Stimulated activated naive CD4-positive, alpha-beta T cell (primary cell): ENCODE results near the gene NRP2.

Experiments used
- DNase-seq, 6 experiments: peaks; one replicate each; lab custom pipeline; 2025; lab: John Stamatoyannopoulos, UW

The NRP2 gene

DNA sequence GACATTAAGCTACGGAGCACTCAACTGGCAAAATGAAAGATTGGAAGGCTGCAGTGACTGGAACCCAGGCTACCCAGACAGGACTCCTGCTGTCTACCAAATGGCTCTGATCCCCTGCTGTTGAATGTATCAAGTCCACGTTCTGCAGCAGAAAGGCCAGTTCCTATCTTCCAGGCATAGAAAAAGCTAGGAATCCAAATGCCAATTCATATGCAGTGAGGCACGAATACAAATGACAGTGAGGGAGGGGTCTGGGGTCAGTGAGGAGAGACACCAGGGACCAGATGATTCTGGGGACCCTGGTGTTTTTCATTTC lies 5.3 kb downstream of the NRP2 start:
- DNase-seq: no peak

DNA sequence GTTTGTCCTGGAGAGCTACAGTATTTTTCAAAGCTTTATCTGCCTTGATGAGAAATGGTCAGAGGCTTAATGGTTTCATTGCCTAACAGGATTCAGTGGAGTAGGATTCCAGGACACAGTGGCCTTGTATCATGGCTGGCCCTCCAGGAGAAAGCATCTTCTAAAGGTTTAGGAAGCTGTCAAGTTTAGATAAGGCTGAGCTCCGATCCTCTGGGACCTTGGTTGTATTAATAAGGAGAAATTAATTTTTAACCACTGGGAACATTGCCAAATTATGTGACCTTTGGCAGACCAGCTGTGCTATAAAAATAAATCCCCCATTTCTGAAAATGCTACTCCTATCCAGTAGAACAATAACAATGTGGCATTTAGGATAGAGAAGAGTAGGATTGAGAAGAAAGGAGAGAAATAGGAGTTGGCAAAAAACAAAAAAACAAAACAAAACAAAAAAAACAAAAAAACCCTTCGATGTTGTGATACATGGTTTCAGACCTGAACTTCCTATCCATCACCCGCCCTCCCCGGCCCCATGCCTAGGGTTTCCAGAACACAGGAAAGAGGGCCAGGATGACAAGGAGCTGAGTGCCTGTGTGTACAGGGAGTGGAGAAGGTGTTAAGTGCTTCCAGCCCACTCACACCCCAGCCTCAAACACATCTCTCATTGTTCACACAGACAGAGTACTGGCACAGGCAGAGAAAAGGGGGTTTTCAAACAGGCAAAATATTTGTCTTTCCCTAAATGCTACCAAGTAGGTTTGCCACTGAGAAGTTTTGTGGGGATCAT lies 6.3 kb downstream of the NRP2 start:
- no peak for DNase-seq

DNA sequence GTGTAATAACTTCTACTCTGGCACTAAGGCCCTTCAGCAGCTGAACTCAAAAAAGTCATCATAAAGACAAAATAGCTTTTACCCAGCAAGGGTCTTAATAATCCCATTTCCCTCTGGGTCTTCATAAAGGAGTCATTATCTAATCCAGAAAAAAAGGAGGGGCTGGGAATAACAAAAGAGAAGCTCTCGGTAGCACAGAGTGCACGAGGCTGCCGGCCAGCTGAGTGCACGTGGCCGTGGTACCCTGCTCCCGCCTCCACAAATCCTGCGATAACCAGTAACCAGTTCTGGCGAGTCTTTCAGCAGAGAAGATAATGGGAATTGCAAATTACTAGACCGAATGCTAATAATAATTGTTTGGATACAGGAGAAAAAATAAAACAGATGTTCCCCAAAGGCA lies 7.5 kb downstream of the NRP2 start:
- DNase-seq: no peak

DNA sequence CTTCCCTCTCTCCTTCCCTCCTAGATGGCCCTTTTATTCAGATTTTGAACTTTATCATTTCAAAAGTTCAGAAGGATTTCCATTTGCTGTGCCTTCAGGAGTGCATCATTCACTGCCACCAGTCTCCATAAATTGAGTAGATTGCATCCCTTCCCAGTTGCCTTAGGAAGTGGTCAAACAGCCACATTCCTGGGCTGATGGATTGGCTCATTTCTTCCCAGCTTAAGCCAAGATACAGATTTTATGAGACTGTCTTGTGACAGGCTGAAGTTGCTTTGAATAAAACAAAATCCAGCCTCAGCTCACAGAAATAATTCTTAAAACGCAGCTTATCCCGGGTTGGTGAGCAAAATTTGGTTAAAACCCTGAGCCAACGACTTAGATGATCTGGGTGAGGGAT lies 9.8 kb downstream of the NRP2 start:
- no peak for DNase-seq

- no peak for DNase-seq
These were observed 12.0 kb downstream of the NRP2 start for GRCh38 chr2:205694256-205694655.

DNA sequence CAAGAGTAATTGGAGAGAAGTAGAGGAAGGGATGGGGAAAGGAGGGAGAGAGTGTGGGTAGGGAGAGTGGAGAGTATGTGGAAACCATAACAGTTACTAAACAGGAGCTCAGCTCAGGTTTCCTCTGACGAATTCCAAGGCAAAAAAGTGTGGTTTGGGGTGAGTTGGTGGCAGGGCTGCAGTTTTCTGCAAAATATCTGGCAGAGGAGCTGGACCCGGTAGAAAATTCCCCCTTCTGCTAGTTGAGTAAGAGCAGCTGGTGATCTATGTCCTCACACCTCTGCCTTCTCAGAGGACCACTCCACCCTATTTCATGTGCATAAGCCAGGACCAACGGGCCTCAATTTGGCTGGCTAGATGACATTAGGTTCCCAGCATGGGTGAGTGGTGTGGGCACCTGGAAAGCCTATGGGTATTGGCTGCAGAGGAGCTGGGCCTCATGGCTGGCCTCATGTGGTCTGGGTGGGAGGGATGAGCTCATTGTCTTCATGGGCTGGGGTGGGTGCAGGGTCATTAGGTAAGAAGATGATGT lies 13.2 kb downstream of the NRP2 start:
- no peak for DNase-seq

GRCh38 chr2:205696331-205696926 lies 14.1 kb downstream of the NRP2 start:
- no peak for DNase-seq

- DNase-seq: no peak
These were observed 14.7 kb downstream of the NRP2 start for GRCh38 chr2:205696927-205697441.

DNA sequence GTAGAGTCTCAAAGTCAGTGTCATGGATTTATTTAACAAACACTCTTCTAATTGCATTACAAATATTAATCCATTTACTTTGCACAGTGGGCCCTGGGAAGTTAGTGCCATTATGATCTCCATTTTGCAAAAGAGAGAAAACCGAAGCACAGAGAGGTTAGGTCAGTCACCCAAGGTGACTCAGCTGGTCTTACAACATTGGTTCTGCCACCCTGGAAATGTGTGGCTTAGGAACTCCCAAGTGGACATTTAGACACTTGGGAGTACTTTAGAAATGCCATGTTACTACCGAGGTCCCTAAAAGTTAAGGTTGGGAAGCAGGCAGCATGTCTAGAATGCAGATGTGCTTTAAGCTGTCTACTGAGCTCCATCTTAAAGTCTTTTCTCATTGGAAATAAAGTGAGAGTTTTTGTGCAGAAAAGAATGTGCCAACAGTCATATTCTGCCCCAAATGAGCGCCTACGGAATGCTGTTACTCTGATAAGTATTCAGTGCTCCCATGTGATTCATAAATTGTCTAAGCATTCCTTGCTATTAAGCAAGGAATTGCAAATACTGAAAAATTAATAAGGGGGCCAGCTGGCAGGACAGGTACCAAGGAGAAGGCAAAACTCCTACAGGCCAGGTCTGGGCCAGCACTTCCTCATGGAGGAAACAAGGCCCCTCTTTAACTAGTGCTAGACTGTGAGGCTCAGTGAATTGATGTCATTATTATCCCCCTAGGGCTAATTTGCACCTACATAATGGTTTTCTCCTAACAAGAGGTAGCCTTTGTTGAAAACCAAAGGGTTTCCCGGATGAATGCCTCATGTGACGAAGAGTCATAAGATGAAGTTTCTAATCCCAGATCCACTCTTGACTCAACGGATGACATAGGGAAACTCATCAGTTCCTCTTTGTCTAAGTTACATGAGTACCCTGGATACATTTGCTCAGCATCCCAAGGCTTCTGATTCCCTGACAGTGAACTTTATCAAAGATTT lies 16.3 kb downstream of the NRP2 start:
- DNase-seq: no peak

DNA sequence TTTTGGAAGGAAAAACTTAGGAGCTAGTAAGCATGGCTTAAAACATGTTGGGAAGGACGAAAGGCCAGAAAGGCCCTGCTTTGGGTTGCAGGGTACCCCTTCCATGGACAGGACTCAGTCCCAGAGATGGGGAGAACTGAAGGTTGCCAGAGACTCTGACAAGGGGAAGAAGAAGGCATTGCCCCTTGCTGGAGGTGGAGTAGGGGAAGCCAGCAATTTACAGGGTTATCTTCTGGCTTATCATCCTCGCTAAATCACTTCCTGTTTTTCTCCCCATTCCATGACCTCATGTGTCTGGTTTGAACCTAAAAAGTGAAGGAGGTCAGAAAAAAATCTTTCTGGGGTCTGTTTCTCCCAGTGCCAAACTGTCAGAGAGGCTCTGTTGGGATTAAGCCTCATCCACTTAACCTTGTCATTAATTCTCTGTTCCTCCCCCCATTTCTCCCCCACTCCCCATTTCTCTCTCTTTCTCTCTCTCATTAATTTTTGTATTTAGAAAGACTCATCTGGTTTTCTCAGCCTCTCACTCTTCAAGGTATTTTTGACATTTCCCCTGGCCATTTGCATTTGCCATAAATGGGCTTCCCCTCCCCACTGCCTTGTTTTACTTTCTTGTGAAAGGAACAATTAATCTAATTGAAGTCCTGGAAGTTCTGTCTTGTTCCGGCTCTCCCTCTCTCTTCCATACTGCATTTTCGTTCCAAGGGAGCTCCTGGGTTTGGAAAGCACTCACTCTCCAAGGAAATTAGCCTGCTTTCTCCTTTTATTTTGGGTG lies 17.4 kb downstream of the NRP2 start:
- no peak for DNase-seq

DNA sequence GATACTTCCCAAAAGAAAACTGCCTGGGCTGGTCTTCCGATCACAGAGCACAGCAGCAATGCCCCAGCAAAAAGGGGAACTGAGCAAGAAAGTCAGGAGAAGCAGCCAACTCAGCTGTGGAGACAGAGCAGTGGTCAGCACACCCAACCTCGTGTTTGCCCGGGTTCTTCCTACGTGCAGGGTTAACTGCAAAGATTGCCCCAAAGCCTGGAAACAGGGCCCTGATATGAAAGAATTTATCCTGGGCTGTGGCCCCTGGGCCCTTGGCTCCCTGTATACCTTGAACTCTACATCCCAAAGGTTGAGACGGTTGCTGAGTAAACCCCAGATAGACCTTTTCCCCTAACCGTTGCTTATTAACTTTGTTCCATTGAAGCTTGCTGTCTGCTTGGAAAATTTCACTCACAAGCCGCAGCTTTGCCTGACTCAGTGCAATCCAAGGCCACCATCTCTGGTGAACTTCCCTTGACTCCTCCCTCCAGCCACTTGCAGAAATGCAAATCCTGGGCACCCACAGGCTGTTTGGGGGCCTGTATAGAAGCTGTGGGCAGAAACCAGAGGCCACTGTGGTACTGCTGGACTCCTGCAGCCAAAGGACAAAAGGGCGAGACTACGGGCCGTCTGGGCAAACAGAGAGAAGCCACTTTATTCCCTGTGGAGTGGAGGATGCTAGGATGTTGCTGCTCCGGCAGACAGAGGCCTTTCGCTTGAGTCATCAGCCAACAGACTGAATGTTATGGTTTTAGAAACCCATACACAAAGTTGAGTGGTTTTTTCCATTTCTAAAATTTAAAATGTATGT lies 18.2 kb downstream of the NRP2 start:
- DNase-seq: no peak

- no peak for DNase-seq
These were observed 19.2 kb downstream of the NRP2 start for GRCh38 chr2:205701509-205701908.

DNA sequence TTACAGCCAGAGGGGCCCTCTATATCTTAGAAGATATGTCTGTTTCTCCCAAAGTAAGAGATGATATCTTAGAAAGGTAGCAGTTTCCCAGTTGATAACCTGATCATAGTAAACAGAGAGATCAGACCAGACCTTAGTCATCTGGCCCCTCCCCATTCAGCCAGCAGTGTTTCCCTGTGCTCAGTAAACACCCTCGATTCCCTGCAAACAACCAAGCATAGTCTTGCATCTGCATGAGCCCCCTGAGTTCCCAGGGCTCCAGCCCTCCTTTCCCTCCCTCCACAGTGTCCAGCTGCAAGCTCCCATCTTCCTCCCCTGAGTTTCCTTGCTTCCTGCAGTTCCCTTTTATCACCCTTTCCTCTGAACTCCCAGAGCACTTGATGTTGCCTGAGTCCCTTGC lies 20.3 kb downstream of the NRP2 start:
- no peak for DNase-seq

DNA sequence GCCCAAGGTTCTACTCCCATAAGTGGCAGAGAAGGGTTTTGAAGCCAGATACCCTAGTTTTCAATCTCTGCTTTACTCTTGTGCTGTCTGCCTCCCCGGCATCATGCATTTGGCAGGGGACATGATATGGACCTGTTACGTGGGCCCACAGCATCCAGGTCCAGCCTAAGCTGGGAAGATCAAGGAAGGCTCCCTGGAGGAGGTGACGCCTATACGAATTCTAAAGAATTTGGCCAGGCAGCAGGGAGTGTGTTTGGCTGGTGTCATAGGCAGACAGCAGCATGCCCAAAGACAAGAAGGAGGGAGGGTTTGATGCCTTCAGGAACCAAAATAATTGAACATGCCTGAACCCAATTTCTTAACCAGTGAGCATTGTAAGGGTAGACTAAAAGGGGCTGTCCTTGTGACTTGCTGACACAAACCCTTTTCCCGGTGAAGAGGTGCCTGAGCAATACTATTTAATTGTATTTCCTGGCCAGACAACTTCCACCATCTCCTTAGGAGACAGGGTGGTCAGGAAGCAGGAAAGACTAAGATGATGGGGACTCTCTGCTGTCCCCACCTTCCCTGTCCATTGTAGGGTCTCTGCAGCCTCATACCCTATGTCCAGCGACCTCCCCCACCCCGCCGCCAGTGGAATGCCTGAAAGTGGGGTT lies 21.3 kb downstream of the NRP2 start:
- DNase-seq: no peak

DNA sequence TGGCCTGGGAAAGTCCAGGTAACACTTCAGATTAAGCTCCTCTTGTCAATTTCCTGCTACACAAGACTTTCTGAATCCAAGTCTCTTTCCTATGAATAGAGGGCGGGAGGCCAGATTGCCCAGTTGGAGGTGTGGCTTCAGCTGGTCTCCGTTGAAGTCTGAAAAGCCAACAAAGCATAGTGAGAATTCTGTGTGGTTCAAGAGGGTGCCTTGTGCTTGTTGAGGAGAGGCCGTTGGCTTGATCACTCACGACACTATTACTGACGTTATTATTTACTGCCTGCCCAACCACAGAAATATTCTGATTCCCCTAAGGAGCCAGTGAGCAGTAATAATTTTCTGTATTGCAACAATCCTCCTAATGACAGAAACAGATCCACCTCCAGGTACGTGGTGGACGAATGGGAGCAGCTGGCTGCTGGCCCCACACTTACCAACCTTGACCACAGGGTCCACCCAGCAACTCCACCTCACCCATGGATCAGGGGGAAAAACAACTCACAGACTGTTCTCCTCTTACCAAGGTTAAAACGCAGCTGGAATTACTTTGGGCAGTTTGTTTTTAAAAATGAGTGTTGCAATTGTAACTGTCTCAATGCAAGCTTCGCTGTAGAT lies 21.9 kb downstream of the NRP2 start:
- no peak for DNase-seq

DNA sequence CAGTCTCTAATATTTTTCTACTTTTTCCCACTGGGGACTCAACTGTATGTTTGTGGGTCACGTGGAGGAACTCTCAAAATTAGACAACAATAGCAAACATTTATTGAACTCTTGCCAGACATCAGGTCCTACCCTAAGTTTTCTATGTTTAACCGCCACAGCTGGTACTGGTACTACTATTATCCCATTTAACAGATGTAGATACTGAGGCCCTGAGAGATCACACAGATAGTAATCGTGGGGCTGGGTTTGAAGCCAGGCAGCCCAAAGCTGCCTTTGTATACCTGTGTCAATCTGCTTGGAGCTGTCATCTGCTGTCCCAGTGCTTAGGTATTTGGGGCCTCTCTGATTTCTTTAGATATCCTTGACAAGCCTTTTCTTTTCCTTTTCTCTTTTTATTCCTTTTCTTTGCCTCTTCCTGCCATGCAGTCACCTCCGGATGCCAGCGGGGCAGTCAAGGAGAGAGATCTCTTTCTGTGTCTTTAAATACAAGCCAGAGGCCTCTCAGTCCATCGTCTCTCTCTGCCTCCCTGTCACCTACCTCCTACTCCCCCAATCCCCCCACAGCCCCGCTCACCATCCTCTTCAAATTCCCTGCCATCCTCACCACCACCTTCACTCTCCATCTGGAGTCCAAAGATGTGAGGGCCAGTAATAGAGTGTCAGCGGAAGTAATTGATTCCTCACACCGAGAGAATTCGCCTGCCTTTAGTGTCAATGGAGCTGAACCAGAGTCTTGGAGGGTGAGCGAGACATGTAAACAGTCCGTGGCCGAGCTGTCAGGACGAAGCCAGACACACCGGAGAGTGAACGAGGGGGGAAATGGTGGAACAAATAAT lies 23.4 kb downstream of the NRP2 start:
- no peak for DNase-seq

GRCh38 chr2:205706769-205707381 lies 24.6 kb downstream of the NRP2 start:
- peak in 2 of 6 experiments; percentile 11 to 58 for DNase-seq

GRCh38 chr2:205708231-205708631 lies 25.9 kb downstream of the NRP2 start:
- DNase-seq: no peak
